ENCODE data around the gene RAB40C. TPM values are rescaled to one million over a fixed set of nuclear protein-coding genes. Genes with fewer than 3 reads are reported as not detected.

RAB40C gene
- polyA plus RNA-seq, 1 donor: 27.1 TPM

Other genes with a start within 250 kb of the RAB40C start
- gene AXIN1, start 237.3 kb upstream of the RAB40C start, polyA plus RNA-seq: 29.8 TPM
- 55.6 TPM for gene MRPL28, start 219.5 kb upstream of the RAB40C start, polyA plus RNA-seq
- 83.5 TPM for gene PGAP6, start 208.1 kb upstream of the RAB40C start, polyA plus RNA-seq
- 107 TPM for gene NME4, start 192.9 kb upstream of the RAB40C start, polyA plus RNA-seq
- 91.0 TPM for gene DECR2, start 188.2 kb upstream of the RAB40C start, polyA plus RNA-seq
- 114 TPM for gene RAB11FIP3, start 164.4 kb upstream of the RAB40C start, polyA plus RNA-seq
- gene CAPN15, start 62.4 kb upstream of the RAB40C start, polyA plus RNA-seq: 45.6 TPM
- not detected for gene PRR35, start 29.7 kb upstream of the RAB40C start, polyA plus RNA-seq
- gene NHLRC4, start 23.1 kb upstream of the RAB40C start, polyA plus RNA-seq: 2.0 TPM
- gene PIGQ, start 20.1 kb upstream of the RAB40C start, polyA plus RNA-seq: 23.6 TPM
- gene WFIKKN1, start 40.9 kb downstream of the RAB40C start, polyA plus RNA-seq: 1.6 TPM
- 59.1 TPM for gene METTL26, start 46.2 kb downstream of the RAB40C start, polyA plus RNA-seq
- 43.3 TPM for gene MCRIP2, start 51.8 kb downstream of the RAB40C start, polyA plus RNA-seq
- gene WDR90, start 59.3 kb downstream of the RAB40C start, polyA plus RNA-seq: 43.9 TPM
- gene RHOT2, start 78.1 kb downstream of the RAB40C start, polyA plus RNA-seq: 105 TPM
- gene RHBDL1, start 85.6 kb downstream of the RAB40C start, polyA plus RNA-seq: 2.6 TPM
- 65.9 TPM for gene STUB1, start 90.3 kb downstream of the RAB40C start, polyA plus RNA-seq
- 38.9 TPM for gene JMJD8, start 94.3 kb downstream of the RAB40C start, polyA plus RNA-seq
- 10.5 TPM for gene WDR24, start 100.3 kb downstream of the RAB40C start, polyA plus RNA-seq
- 3.8 TPM for gene FBXL16, start 115.7 kb downstream of the RAB40C start, polyA plus RNA-seq
- gene METRN, start 125.1 kb downstream of the RAB40C start, polyA plus RNA-seq: 18.9 TPM
- 23.0 TPM for gene ANTKMT, start 131.1 kb downstream of the RAB40C start, polyA plus RNA-seq
- 1.9 TPM for gene CCDC78, start 136.4 kb downstream of the RAB40C start, polyA plus RNA-seq
- 9.1 TPM for gene HAGHL, start 137.0 kb downstream of the RAB40C start, polyA plus RNA-seq
- 31.3 TPM for gene CIAO3, start 150.9 kb downstream of the RAB40C start, polyA plus RNA-seq
- 62.0 TPM for gene MSLN, start 170.7 kb downstream of the RAB40C start, polyA plus RNA-seq
- gene RPUSD1, start 198.3 kb downstream of the RAB40C start, polyA plus RNA-seq: 18.0 TPM
- gene CHTF18, start 198.6 kb downstream of the RAB40C start, polyA plus RNA-seq: 19.1 TPM
- gene GNG13, start 210.7 kb downstream of the RAB40C start, polyA plus RNA-seq: 0.81 TPM